Endothelial cell of umbilical vein (primary cell): Measurements from ENCODE around the gene RUFY3. TPM values are rescaled to one million over a fixed set of nuclear protein-coding genes. Genes with fewer than 3 reads are reported as not detected.

Experiments used
- BruUV-seq: library from RNA; stranded (reverse); fragments of 400-500 nt; replicated peaks from 2 replicates; lab custom pipeline; 2021; lab: Mats Ljungman, UMichigan
- CTCF ChIA-PET: fragments of 300-600, 350-600 bp; sonication (Branson Sonifier 250); formaldehyde crosslinking; loops from one replicate; lab custom pipeline; 2021; ENCODE audit warnings: antibody characterized with exemption, inconsistent platforms; lab: Charles Lee
- POLR2A ChIA-PET: fragments of 300-600, 350-600 bp; sonication (Branson Sonifier 250); formaldehyde crosslinking; loops from one replicate; lab custom pipeline; 2021; ENCODE audit warnings: antibody characterized with exemption, inconsistent platforms; lab: Charles Lee
- DNase-seq: peaks from one replicate; pipeline ENCODE4 v3.0.0-alpha.2; 2011; ENCODE audit warnings: low read depth, low spot score
- FAIRE-seq: peaks from 2 replicates; lab custom pipeline; 2011; peaks lifted over from hg19 to GRCh38; lab: Jason Lieb, UNC
- H2AFZ ChIP-seq: 2 replicates; pipeline ENCODE4 v1.6.0; 2012; ENCODE audit warnings: low read depth, low read length, control low read depth, inconsistent platforms
- H3K27ac ChIP-seq: 2 replicates; pipeline ENCODE4 v1.5.1; 2011; ENCODE audit warnings: low read depth, mild to moderate bottlenecking, control low read depth, low read length, moderate library complexity; ENCODE audit not compliant: insufficient read depth
- H3K27me3 ChIP-seq, 2 experiments: 2 replicates each; pipeline versions ENCODE4 v1.6.0 to v1.6.1; 2011; ENCODE audit warnings: low read length in 2 of 2, mixed read lengths in 1 of 2; ENCODE audit not compliant: control insufficient read depth in 2 of 2, insufficient read depth in 2 of 2
- H3K36me3 ChIP-seq, 2 experiments: 2 replicates in 1 of 2; 3 replicates in 1 of 2; pipeline ENCODE4 v1.5.1; 2011; ENCODE audit warnings: low read length in 2 of 2, mild to moderate bottlenecking in 1 of 2, moderate library complexity in 1 of 2; ENCODE audit not compliant: control insufficient read depth in 2 of 2, insufficient read depth in 2 of 2; ENCODE audit errors: extremely low read depth in 1 of 2
- H3K4me1 ChIP-seq: 3 replicates; pipeline ENCODE4 v1.5.1; 2011; ENCODE audit warnings: mild to moderate bottlenecking, low read length; ENCODE audit not compliant: control insufficient read depth, insufficient read depth; ENCODE audit errors: extremely low read depth
- H3K4me2 ChIP-seq: 2 replicates; pipeline ENCODE4 v1.6.1; 2011; ENCODE audit warnings: low read length, control low read depth, mixed read lengths; ENCODE audit not compliant: insufficient read depth
- H3K4me3 ChIP-seq, 3 experiments: fragments of 200-600 bp in 1 of 3; sonication (generic), shearing (Covaris generic) in 1 of 3; replicated peaks in 1 of 3; 2 replicates each; pipeline ENCODE4 v1.5.1; 2011 to 2016; ENCODE audit warnings: control low read depth in 3 of 3, low read length in 3 of 3, mild to moderate bottlenecking in 2 of 3, inconsistent platforms in 1 of 3, low read depth in 1 of 3, moderate library complexity in 1 of 3; ENCODE audit not compliant: insufficient read depth in 1 of 3
- H3K79me2 ChIP-seq: 2 replicates; pipeline ENCODE4 v1.6.0; 2012; ENCODE audit warnings: low read length, inconsistent platforms; ENCODE audit not compliant: control insufficient read depth, insufficient read depth
- H3K9ac ChIP-seq: replicated peaks from 2 replicates; pipeline ENCODE3; 2011; ENCODE audit warnings: low read length, control low read depth; ENCODE audit not compliant: insufficient read depth; ENCODE audit errors: extremely low read depth
- H3K9me1 ChIP-seq: replicated peaks from 3 replicates; pipeline ENCODE4 v1.6.0; 2011; ENCODE audit warnings: mild to moderate bottlenecking, low read length; ENCODE audit not compliant: control insufficient read depth, insufficient read depth; ENCODE audit errors: extremely low read depth
- H3K9me3 ChIP-seq: replicated peaks from 2 replicates; pipeline ENCODE4 v1.5.1; 2012; ENCODE audit warnings: low read length, inconsistent platforms; ENCODE audit not compliant: control insufficient read depth, insufficient read depth
- H4K20me1 ChIP-seq: replicated peaks from 2 replicates; pipeline ENCODE3; 2011; ENCODE audit warnings: mild to moderate bottlenecking, low read length; ENCODE audit not compliant: control insufficient read depth, insufficient read depth; ENCODE audit errors: extremely low read depth
- EZH2 ChIP-seq: IDR thresholded peaks from 2 replicates; pipeline ENCODE4 v1.6.1; 2012; ENCODE audit warnings: borderline replicate concordance, low read depth, mild to moderate bottlenecking, moderate library complexity, low read length, inconsistent platforms; ENCODE audit not compliant: severe bottlenecking
- FOS ChIP-seq: IDR thresholded peaks from 2 replicates; pipeline ENCODE4 v1.6.1; 2011; ENCODE audit warnings: mild to moderate bottlenecking, low read length, moderate library complexity, borderline replicate concordance; ENCODE audit not compliant: insufficient read depth
- GATA2 ChIP-seq: IDR thresholded peaks from 2 replicates; pipeline ENCODE4 v1.7.0; 2011; ENCODE audit warnings: low read depth, mild to moderate bottlenecking, moderate library complexity, mixed read lengths, low read length; ENCODE audit not compliant: insufficient read length, insufficient read depth
- JUN ChIP-seq: IDR thresholded peaks from 2 replicates; pipeline ENCODE4 v1.6.1; 2011; ENCODE audit warnings: borderline replicate concordance, low read depth; ENCODE audit not compliant: insufficient read length, insufficient read depth
- MAX ChIP-seq: IDR thresholded peaks from 2 replicates; pipeline ENCODE4 v1.6.1; 2011; ENCODE audit not compliant: insufficient read depth, insufficient read length
- MYC ChIP-seq: IDR thresholded peaks from one replicate; pipeline ENCODE4 v1.6.1; 2011; ENCODE audit warnings: mild to moderate bottlenecking, low read depth, low read length
- POLR2A ChIP-seq: IDR thresholded peaks from 2 replicates; pipeline ENCODE4 v1.6.1; 2012; ENCODE audit warnings: low read depth, mild to moderate bottlenecking, control low read depth, low read length
- POLR2AphosphoS5 ChIP-seq: IDR thresholded peaks from 2 replicates; pipeline ENCODE4 v1.6.1; 2012; ENCODE audit warnings: low read depth, mild to moderate bottlenecking, control low read depth, low read length, moderate library complexity; ENCODE audit not compliant: insufficient read depth
- dilution Hi-C: fragments of 300-500 bp; cut with MboI; formaldehyde crosslinking; loops from one replicate; pipeline ENCODE4 v1.15.0; 2019; ENCODE audit warnings: low sequenced_read_pairs; ENCODE audit not compliant: extremely low pct_ligation_motif_present
- intact Hi-C: fragments of 100-400 bp; cut with micrococcal nuclease; formaldehyde crosslinking; loops from one replicate; pipeline ENCODE4 v1.10.0; 2022
- polyA plus RNA-seq, 4 experiments: library from polyadenylated mRNA; depleted of rRNA in 3 of 4; stranded (reverse) in 3 of 4; unstranded in 1 of 4; fragments of >200 nt; gene quantifications; 2 replicates each; pipeline versions ENCODE4 v1.2.1 to v1.2.3, GENCODE V29; 2011 to 2012; ENCODE audit warnings: missing spikeins in 1 of 4
- total RNA-seq: library from RNA; stranded (reverse); gene quantifications from 2 replicates; pipeline ENCODE4 v1.2.3, GENCODE V29; 2021
- TF ChIP-seq, protein P1 (sequence below), 2 donors: IDR thresholded peaks; 1 replicate in 1 of 2; 2 replicates in 1 of 2; pipeline ENCODE4 v1.5.1; 2011; ENCODE audit warnings: low read length in 2 of 2, mild to moderate bottlenecking in 2 of 2, moderate library complexity in 2 of 2, control low read depth in 1 of 2, inconsistent platforms in 1 of 2, low read depth in 1 of 2; ENCODE audit not compliant: insufficient read depth in 1 of 2; ENCODE audit errors: extremely low read depth in 1 of 2

Gene RUFY3
- total and polyA plus RNA-seq, 2 donors (not counting 3 experiments of a cell fraction or from before 2014, with no cell fraction given), result 10.0 to 52.8 TPM

GRCh38 chr4:70841951-70842350 lies 120.2 kb downstream of the RUFY3 start:
- ChIA-PET CTCF (no interaction called here), POLR2A (no interaction called here)
- FAIRE-seq, result no peak
- dilution Hi-C loops (no loop called here), intact Hi-C loops (no loop called here)
- no peak for DNase-seq
- no peak overlapping the region for H3K4me2 ChIP-seq
- H3K9me1 ChIP-seq, result no peaks in the 10 kb centered on the region
- no peaks in the 10 kb centered on the region for H3K36me3 ChIP-seq
- H3K79me2 ChIP-seq, result peaks cover 24% of the 10 kb centered on the region
- H3K27ac ChIP-seq, result no peak overlapping the region
- peaks cover under 1% of the 10 kb centered on the region for H3K4me1 ChIP-seq
- H4K20me1 ChIP-seq, result peaks cover under 1% of the 10 kb centered on the region
- no TSS peak for BruUV-seq
- H3K4me3 ChIP-seq, result no peak overlapping the region
- no peaks in the 10 kb centered on the region for H3K9me3 ChIP-seq
- H3K27me3 ChIP-seq, result no peaks in the 10 kb centered on the region
- TF ChIP-seq POLR2A (no peak), POLR2AphosphoS5 (no peak), GATA2 (no peak), EZH2 (no peak), MYC (no peak), JUN (no peak), MAX (no peak), FOS (no peak)
- TF ChIP-seq, protein P1, sequence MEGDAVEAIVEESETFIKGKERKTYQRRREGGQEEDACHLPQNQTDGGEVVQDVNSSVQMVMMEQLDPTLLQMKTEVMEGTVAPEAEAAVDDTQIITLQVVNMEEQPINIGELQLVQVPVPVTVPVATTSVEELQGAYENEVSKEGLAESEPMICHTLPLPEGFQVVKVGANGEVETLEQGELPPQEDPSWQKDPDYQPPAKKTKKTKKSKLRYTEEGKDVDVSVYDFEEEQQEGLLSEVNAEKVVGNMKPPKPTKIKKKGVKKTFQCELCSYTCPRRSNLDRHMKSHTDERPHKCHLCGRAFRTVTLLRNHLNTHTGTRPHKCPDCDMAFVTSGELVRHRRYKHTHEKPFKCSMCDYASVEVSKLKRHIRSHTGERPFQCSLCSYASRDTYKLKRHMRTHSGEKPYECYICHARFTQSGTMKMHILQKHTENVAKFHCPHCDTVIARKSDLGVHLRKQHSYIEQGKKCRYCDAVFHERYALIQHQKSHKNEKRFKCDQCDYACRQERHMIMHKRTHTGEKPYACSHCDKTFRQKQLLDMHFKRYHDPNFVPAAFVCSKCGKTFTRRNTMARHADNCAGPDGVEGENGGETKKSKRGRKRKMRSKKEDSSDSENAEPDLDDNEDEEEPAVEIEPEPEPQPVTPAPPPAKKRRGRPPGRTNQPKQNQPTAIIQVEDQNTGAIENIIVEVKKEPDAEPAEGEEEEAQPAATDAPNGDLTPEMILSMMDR (IDR thresholded peaks at IDR 0.05; ENCODE audit: extremely low read depth in 1 of 2, insufficient read depth in 1 of 2, low read depth in 1 of 2, low read length in 2 of 2), result no peak
- no peak overlapping the region for H3K9ac ChIP-seq
- no peak overlapping the region for H2AFZ ChIP-seq
